Gastroesophageal sphincter (tissue), 4 donors: Measurements from ENCODE around the gene LASP1NB.

Source experiments
- ATAC-seq: fragments of 150-250 bp; one replicate; pipeline ENCODE4 v1.9.1; 2016; ENCODE audit warnings: mild to moderate bottlenecking, moderate library complexity
- H3K27ac ChIP-seq, 4 donors: fragments of 200-600 bp; sonication (generic) in 3 of 4; 1 replicate in 3 of 4; 2 replicates in 1 of 4; pipeline ENCODE4 v1.5.1; 2016 to 2019
- H3K27me3 ChIP-seq: fragments of 200-600 bp; sonication (generic); one replicate; pipeline ENCODE4 v1.5.1; 2019
- H3K36me3 ChIP-seq, 2 donors: fragments of 200-600 bp; sonication (generic); one replicate each; pipeline ENCODE4 v1.5.1; 2019; ENCODE audit warnings: control low read depth in 1 of 2
- H3K4me1 ChIP-seq, 3 donors: fragments of 200-600 bp; sonication (generic); 1 replicate in 2 of 3; 2 replicates in 1 of 3; pipeline ENCODE4 v1.5.1; 2016 to 2019; ENCODE audit warnings: control low read depth in 2 of 3
- H3K4me3 ChIP-seq, 2 donors: fragments of 200-600 bp; sonication (generic); one replicate each; pipeline ENCODE4 v1.5.1; 2019; ENCODE audit warnings: mild to moderate bottlenecking in 1 of 2, moderate library complexity in 1 of 2
- H3K9me3 ChIP-seq, 3 donors: fragments of 200-600 bp; sonication (generic); one replicate each; pipeline ENCODE4 v1.5.1; 2017 to 2019; ENCODE audit warnings: control low read depth in 2 of 3
- CTCF ChIP-seq, 4 experiments: fragments of 200-600 bp in 2 of 4; fragments of 450-650 bp in 2 of 4; sonication (generic) in 1 of 4; IDR thresholded peaks; one replicate each; pipeline ENCODE4 v1.5.1; 2017 to 2019; ENCODE audit warnings: antibody characterized with exemption in 4 of 4, mild to moderate bottlenecking in 2 of 4, moderate library complexity in 2 of 4
- EP300 ChIP-seq: sonication (generic); formaldehyde crosslinking; IDR thresholded peaks from one replicate; pipeline ENCODE4 v1.6.1; 2017; ENCODE audit warnings: antibody characterized with exemption, mild to moderate bottlenecking
- POLR2A ChIP-seq, 2 donors: fragments of 450-650 bp; IDR thresholded peaks; one replicate each; pipeline ENCODE4 v1.6.1; 2017; ENCODE audit warnings: antibody characterized with exemption in 2 of 2, mild to moderate bottlenecking in 2 of 2, moderate library complexity in 1 of 2
- POLR2AphosphoS5 ChIP-seq: sonication (generic); formaldehyde crosslinking; IDR thresholded peaks from one replicate; pipeline ENCODE4 v1.6.1; 2017; ENCODE audit warnings: antibody characterized with exemption
- WGBS, 2 donors: methylation state at CpG; one replicate each; pipeline ENCODE4 v1.1.5; 2018; ENCODE audit warnings: low coverage in 1 of 2; 5-methylcytosine and 5-hydroxymethylcytosine counted together

LASP1NB gene

DNA sequence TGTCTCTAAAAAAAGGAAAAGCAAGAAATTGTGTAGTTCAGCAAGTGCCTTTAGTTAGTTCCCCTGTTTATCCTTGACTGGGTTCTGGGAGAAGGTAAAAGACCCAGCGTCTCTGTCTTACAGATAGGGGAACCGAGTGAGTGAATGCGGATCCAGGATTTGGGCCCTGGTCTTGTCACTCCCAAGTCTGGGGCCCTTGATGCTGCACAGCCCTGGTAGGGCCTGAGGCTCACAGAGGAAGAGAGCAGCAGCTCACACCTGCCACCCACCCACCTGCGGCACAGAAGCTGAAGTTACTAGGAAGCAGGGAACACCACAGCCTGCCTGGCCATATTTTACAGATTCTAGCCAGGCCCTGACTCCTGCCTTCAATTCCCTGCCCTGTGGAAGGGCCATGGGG lies 33.3 kb upstream of the LASP1NB start:
- H3K27me3 ChIP-seq, result no peaks in the 10 kb centered on the region
- peaks cover 1 to 84% (median 26%) of the 10 kb centered on the region in 3 donors for H3K4me1 ChIP-seq
- H3K27ac ChIP-seq, result peak overlapping the region in 1 of 4 donors; percentile 26
- 90% methylated on average over 2 of the region's 4 CpGs; no CpG with 5 or more reads in 1 of the 2 donors for WGBS, 2 donors
- no peak for ATAC-seq
- H3K4me3 ChIP-seq, result no peak overlapping the region
- TF ChIP-seq POLR2A (IDR thresholded peaks at IDR 0.05) (no peak), POLR2AphosphoS5 (no peak), EP300 (no peak), CTCF (IDR thresholded peaks at IDR 0.05) (no peak)
- no peaks in the 10 kb centered on the region for H3K9me3 ChIP-seq
- peaks cover 0 to 67% of the 10 kb centered on the region in 2 donors for H3K36me3 ChIP-seq

- no peaks in the 10 kb centered on the region for H3K9me3 ChIP-seq
- 100% methylated on average over 2 of the region's 13 CpGs; no CpG with 5 or more reads in 1 of the 2 donors for WGBS, 2 donors
- no peak for TF ChIP-seq POLR2AphosphoS5
- no peak for TF ChIP-seq POLR2A (IDR thresholded peaks at IDR 0.05)
- TF ChIP-seq EP300, result no peak
- no peak for TF ChIP-seq CTCF (IDR thresholded peaks at IDR 0.05)
- peaks cover 4 to 84% (median 30%) of the 10 kb centered on the region in 3 donors for H3K4me1 ChIP-seq
- no peak overlapping the region for H3K4me3 ChIP-seq
- no peak for ATAC-seq
- H3K27me3 ChIP-seq, result no peaks in the 10 kb centered on the region
- H3K27ac ChIP-seq, result peak overlapping the region in 2 of 4 donors; percentile 26 to 71
- H3K36me3 ChIP-seq, result peaks cover 0 to 62% of the 10 kb centered on the region in 2 donors
Observed at GRCh38 chr17:38892620-38893019, 32.8 kb upstream of the LASP1NB start.

GRCh38 chr17:38893113-38893512 lies 32.3 kb upstream of the LASP1NB start:
- peaks cover 0 to 59% of the 10 kb centered on the region in 2 donors for H3K36me3 ChIP-seq
- no peak for ATAC-seq
- H3K9me3 ChIP-seq, result no peaks in the 10 kb centered on the region
- peak overlapping the region in 3 of 4 donors; percentile 71 to 74 (median 74) for H3K27ac ChIP-seq
- peaks cover 4 to 85% (median 34%) of the 10 kb centered on the region in 3 donors for H3K4me1 ChIP-seq
- no peak for TF ChIP-seq POLR2AphosphoS5
- TF ChIP-seq POLR2A (IDR thresholded peaks at IDR 0.05), result no peak
- TF ChIP-seq CTCF (IDR thresholded peaks at IDR 0.05), result no peak
- no peak for TF ChIP-seq EP300
- no CpG with 5 or more reads among the region's 5 CpGs for WGBS, 2 donors
- H3K27me3 ChIP-seq, result no peaks in the 10 kb centered on the region
- H3K4me3 ChIP-seq, result no peak overlapping the region

GRCh38 chr17:38893607-38894006 lies 31.8 kb upstream of the LASP1NB start:
- no peak for TF ChIP-seq EP300
- no peak for TF ChIP-seq POLR2AphosphoS5
- no peak for TF ChIP-seq CTCF (IDR thresholded peaks at IDR 0.05)
- no peak for TF ChIP-seq POLR2A (IDR thresholded peaks at IDR 0.05)
- WGBS, 2 donors, result 45% methylated on average over 2 of the region's 6 CpGs; no CpG with 5 or more reads in 1 of the 2 donors
- peak; percentile 34 for ATAC-seq
- peaks cover 4 to 87% (median 37%) of the 10 kb centered on the region in 3 donors for H3K4me1 ChIP-seq
- peaks cover 0 to 63% of the 10 kb centered on the region in 2 donors for H3K36me3 ChIP-seq
- H3K9me3 ChIP-seq, result no peaks in the 10 kb centered on the region
- no peak overlapping the region for H3K4me3 ChIP-seq
- peak overlapping the region in 3 of 4 donors; percentile 71 to 74 (median 74) for H3K27ac ChIP-seq
- H3K27me3 ChIP-seq, result no peaks in the 10 kb centered on the region

- no peaks in the 10 kb centered on the region for H3K27me3 ChIP-seq
- 29 to 46% methylated on average over 4 to 7 of the region's 7 CpGs for WGBS, 2 donors
- no peak overlapping the region for H3K4me3 ChIP-seq
- H3K27ac ChIP-seq, result peak overlapping the region in 3 of 4 donors; percentile 71 to 74 (median 74)
- peaks cover 0 to 66% of the 10 kb centered on the region in 2 donors for H3K36me3 ChIP-seq
- H3K9me3 ChIP-seq, result no peaks in the 10 kb centered on the region
- TF ChIP-seq EP300 (no peak), POLR2A (IDR thresholded peaks at IDR 0.05) (no peak), POLR2AphosphoS5 (no peak), CTCF (IDR thresholded peaks at IDR 0.05) (no peak)
- H3K4me1 ChIP-seq, result peaks cover 4 to 91% (median 44%) of the 10 kb centered on the region in 3 donors
- ATAC-seq, result no peak
Observed at GRCh38 chr17:38894276-38894675, 31.1 kb upstream of the LASP1NB start.
